Hematopoietic multipotent progenitor cell (in vitro differentiated cells): ENCODE data around the gene PAX7. TPM values are rescaled to one million over a fixed set of nuclear protein-coding genes. Genes with fewer than 3 reads are reported as not detected.
"Not testable (repeated sequence)": the region's sequence is repeated elsewhere in the genome, so short reads cannot be mapped to it uniquely, and the experiment has no call there.

Experiments used
- DNase-seq, 3 donors: peaks; one replicate each; pipeline ENCODE4 v3.0.0-alpha.2; 2011 to 2015; ENCODE audit warnings: low read depth in 2 of 3, low spot score in 2 of 3
- total RNA-seq: library from RNA; depleted of rRNA; stranded (reverse); fragments of >200 nt; gene quantifications from one replicate; pipeline ENCODE4 v1.2.3, GENCODE V29; 2012

Gene PAX7
- total RNA-seq = under 0.01 TPM

DNA sequence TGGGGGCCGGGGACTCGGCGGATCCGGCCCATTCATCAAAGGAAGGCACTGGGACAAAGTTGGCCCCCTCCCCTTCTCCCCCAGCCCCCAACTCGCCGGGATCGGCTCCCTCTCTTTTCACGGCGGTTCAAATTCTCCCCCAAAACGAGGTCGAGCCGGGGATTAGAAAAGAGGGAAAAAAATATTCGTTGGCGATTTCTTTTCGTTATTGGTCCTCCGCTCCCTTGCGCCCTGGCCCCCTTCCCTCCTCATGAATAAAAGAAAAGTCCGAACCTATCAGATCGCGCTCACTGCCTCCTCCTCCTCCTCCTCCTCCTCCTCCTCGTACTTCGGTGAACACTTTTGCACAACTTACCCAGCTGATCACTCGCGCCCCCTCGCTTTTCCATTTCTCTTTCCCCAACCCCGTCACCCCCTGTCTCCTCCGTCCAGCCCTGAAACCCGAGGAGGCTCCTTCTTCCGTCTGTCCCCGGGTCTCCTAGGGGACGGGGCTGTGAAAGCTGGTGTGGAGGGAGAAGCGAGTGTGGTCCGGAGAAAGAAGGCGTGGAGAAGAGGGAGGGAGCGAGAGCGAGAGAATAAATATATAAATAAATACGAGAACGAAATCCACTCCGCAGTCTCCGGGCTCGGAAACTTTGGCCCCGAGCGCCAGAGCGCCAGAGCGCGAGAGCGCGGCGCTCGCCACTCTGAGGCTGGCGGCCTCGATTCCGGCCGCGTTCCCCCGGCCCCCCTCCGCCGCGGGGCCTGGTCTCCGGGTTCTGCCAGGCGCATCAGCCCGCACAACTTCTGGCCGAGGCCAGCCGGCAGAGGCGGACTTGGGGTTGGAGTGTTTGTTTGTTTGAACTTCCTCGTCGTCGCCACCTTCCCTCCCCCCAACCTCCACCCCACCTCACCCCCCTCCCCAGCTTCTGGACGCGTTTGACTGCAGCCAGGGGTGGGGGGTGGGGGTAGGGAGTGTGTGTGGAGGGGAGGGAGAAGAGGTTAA is at the start of gene PAX7:
Gene PAX7 (plus strand): TSS at position 336 of the 985 bp plus-strand sequence. CDS start 758 bp downstream, outside the sequence.
- DNase-seq = no peak

DNA sequence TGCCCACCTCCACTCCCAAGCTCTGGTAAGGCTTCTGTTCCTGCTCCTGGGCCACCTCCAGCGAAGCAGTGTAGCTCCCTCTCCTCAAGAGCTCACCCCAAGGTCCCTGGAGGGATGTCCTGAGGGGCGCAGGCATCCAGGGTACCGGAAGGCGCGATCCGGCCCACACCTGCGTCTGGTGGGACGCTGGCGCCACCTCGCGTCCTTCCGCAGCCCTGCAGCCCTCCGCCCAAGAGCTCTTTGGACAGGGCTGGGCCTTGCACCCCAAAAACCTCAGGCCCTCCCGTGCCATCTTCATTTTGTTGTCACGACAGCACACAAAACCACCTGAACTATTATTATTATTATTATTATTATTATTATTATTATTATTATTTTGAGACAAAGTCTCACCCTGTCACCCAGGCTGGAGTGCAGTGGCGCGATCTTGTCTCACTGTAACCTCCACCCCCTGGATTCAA is 49.2 kb upstream of the PAX7 start:
- DNase-seq = peak in 1 of 3 donors; percentile 28

DNA sequence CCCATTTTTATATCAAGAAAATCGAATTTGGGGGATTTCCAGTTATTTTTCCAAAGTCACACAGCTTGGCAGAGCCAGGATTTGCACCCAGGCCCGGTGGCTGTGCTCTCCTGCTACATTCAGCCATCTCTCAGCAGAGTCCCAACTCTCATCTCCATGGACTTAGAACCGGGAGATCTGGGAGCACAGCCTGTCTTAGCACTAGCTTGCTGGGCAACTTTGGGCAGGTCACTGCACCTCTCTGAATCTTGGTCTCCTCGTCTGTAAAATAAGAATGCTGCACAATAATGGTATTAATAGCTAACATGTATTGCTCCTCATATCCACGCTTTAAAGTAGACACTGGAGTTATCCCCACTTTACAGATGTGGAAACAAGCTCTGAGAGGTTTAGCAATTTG is 47.8 kb upstream of the PAX7 start:
- DNase-seq = no peak

DNA sequence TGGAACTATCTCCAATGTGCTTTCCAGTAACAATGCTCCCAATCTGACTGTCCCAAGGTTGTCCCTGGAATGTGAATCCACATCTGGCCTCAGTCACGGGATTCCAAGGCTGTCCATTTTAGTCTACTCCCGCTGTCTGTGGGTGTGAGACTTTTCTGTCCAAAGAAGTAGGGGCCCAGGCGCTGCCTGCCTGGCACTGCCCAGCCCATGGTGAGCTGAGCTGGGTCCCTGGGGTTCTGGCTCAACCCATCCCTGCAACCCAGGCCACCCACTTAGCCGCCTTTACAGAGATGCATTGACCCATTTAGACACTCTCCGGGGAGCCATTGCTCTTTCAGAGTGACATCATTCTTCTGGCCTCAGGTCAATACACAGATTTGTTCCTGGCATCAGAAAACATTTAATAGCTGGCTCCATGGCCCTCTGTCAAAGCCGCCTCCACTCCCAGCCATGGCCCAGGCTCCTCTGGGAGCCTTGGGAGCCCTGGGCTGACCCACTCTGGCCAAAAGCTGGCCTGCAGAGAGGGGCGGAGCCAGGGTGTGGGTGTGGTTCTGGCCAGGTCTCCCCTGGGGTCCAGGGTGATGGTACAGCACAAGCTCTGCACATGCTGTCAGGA is 47.2 kb upstream of the PAX7 start:
- DNase-seq = no peak

DNA sequence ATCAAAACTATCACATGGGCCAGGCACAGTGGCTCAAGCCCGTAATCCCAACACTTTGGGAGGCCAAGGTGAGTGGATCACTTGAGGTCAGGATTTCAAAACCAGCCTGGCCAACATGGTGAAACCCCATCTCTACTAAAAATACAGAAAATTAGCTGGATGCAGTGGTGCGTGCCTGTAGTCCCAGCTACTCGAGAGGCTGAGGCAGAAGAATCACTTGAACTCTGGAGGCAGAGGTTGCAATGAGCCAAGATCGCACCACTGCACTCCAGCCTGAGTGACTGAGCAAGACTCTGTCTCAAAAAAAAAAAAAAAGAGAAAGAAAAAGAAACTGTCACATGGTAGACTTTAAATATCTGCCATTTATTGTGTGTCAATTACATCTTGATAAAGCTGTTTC is 44.6 kb upstream of the PAX7 start:
- DNase-seq = not testable (repeated sequence)

DNA sequence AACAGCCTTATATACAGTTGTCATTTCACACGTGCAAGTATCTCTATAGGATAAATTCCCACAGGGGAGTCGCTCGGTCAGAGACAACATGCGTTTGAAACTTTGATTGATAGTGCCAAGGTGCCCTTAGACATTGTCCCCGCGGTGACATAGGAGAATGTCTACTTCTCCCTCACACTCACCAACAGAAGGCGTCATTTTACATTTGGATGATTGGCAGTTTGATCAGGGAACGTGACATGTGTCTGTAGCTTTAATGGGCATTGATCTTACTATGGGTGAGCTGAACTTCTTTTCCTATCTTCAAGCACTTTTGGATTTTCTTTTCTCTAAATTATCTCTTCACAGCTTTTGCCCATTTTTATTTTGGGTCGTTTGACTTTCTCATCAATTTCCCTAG is 42.6 kb upstream of the PAX7 start:
- no peak for DNase-seq

DNA sequence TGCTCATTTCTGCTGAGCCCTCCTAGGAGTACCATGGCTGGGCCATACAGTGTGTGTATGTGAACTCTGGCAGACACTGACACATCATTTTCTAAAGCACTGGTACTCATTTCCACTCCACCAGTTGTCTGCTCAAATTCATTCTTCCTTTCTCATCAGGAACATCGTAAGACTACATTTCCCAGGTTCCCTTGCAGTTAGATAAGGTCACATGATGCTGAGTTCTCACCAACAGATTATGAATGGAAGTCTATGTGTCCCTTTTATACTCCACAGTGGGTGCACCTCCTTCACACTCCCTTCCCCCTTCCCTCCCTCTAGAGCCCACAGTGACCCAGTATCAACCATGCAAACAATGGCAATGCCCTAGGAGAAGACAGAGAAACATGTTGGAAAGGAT is 38.3 kb upstream of the PAX7 start:
- DNase-seq = no peak

DNA sequence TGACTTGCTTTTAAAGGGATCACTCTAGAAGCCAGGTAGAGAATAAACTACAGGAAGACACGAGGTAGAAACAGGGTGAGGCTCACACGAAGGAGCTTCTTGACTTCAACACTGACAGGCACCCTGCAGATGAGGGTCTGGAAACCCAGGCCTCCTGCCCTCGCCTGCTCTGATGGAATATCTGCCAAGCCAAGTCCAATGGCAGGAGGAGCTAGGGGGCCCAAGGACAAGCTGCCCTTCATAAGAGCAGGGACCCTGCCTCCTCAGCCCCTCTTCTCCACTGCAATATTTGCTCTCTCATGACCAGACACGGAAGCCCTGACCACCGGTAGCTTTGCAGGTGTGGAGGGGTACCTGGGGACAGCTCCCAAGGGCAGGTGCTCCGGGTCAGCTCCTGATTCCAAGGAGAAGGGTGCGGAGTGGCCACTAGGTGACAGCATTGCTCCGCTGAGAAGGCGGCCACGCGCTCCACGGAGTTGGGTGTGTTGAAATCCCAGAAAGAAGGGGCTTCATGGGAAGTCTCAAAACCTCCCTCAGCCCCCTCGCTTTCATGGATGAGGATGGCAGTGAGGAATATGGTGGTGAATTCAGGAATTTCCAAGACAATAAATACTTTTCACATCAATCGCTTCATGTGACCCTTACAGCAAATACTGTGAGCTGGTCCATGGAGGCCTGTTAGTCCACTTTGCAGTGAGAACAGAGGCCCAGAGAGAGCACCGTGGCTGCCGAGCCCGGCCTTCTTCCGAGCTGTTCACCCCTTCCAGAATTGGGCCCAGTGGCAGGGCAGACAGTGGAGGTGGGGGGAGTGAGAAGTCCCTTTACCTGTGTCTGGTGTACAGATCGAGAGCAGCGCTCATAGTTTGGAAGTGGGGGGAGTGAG is 33.2 kb upstream of the PAX7 start:
- DNase-seq = peak; percentile 23 to 43 (median 31)

DNA sequence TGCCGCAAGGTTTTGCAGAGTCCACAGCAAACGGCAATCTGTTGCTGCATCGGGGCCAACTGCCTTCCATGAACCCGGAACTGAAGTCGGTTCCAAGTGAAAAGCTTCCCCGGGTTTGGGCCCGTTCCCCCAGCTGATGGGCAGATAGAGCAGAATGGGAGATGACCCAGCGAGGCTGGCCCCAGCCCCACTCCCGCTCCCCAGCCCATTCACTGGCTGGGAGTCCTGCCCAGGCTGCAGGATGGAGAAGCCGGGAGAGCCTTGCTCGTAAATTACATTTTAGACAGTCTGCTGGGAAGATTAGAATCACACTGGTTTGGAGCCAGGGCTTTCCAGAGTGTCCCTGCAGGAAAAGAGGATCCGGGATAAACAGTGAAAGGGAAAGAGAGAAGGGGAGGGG is 31.6 kb upstream of the PAX7 start:
- DNase-seq = no peak

DNA sequence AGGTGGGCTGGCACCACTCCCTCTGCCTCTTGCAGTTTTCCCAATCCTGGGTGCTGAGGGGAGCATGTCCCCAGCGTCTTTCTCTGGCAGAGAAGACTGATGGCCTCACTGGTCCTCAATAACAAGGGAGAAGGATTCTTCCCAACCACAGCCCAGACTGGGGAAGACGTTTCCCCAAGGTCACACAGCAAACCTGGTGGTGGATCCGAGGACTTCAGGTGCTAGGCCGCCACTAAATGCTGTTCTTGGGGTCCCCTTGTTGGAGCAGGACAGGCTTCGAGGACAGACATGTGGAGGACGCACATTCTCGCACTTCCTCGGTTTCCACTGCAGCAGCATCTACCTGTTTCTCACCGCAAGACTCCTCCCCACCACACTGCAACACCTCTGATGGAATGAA is 30.9 kb upstream of the PAX7 start:
- no peak for DNase-seq

DNA sequence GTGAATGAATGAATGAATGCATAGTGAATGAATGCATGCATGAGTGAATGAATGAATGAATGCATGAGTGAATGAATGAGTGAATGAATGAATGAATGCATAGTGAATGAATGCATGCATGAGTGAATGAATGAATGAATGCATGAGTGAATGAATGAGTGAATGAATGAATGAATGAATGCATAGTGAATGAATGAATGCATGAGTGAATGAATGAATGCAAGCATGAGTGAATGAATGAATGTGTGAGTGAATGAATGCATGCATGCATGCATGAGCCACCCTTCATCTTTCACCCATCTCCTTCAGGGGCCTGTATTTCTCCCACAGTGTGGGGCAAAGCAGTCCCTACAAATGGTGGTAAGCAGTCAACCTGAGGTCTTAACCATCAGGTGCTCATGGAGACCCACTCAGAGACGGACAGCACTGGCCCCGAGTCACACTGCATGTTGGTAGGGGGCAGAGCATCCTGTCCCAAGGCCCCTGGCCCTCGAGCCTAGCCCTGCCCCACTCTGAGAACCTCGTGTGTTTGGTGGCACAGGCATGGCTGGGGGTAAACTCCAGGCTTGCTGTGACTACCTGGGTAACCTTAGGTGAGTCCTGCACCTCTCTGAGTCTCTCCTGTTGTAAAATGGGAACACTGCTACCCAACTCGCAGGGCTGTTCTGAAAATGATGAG is 28.0 kb upstream of the PAX7 start:
- no peak for DNase-seq

DNA sequence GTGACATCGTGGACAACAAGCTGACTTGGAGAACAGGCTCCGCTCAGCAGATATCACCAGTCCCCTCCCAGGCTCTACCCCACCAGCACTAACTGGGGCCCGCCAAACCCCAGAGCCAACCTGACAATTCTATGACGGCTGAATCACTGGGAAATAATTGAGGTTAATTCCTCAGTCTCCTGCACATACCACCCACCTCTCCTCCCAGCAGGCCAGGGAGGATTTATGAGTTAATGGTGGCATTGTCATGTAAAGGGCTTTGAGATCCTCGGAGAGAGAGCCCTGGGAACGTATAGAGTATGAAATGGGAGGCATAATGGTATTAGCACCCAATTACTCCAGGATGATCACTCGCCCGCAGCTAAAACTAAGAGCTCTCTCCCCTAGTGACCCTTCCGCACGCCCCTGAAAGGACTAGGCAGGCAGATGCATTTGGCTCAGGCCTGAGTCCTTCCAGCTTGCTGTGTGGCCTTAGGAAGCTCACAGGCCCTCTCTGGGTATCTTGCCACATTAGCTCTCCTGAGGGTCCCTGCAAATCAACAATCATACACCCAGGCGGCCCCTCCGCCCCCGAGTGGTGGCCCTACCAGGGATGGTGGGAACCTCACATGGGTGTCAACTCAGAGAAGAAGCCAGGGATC is 27.3 kb upstream of the PAX7 start:
- no peak for DNase-seq

DNA sequence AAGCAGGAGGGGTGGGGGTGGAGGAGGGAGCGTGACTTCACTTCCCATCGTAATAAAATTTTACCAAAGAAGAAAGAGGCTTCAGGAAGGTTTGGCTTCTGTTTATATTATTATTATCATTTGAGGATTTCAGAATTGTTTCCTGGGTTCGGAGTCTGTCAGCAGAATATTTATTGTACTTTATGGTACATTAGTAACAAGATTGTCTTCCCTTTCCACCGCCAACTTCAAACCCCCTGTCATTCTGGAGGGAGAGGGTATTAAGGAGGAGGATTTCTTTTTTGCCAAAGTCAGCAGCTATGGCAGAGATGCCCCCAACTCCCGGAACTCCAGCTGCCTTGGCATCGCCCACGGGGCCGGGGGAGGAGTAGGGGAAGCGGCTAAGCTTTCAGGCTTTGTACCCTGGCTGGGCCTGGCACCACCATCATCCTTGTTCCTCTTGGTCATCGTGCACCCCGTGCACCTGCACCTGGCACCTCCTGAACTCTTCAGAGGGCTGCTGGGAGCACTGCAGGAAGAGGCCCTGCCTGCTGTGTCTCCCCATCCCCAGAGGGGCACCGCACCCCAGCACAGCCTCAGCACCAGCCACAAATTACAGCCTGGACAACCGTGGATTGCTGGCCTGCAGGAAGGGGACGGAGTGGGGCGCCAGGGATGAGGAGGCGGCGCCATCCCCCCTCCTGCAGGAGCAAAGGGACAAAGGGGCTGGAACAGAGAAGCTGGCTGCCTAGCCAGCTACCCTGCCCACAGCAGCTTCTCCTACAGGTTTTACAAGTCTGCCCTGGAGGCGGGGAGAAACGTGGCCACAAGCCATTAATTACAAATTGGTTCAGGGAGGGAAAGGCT is 24.0 kb upstream of the PAX7 start:
- no peak for DNase-seq

DNA sequence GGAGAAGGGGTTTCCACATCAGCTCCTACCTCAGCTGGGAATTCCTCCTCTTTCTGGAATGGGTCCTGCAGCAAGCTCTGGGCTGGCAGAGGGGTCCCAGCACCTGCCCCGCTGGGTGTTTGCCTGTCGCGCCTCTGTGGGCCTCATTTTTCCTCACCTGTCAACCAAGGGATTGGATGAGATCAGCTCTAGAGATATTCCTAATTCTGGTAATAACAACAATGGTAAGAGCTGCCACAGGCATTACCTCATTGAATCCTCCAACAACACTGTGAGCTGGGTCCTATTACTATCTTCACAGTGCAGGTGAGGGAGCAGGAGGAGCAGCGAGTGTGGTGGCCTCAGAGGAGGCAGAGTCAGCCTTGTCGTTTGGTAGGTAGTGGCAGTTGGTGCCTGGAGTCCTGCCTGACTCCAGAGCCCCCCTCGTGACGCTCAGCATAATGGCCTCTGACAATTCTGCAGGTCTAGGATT is 23.3 kb upstream of the PAX7 start:
- DNase-seq = no peak

DNA sequence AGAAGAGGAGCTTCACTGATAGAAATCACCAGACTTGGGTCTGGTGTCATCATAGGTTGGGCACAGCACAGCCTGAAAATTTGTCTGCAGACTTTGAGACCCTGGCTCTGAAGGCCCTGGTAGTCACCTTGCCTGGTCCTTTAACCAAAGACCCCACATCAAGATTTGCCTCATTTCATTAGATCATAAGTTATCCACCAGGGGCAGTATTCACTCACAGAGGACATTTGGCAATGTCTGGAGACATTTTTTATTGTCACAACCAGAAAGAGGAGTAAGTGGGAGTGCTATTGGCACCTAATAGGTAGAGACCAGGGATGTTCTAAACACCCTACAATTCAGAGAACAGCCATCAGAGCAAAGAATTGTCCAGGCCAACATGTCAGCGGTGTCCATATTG is 22.1 kb upstream of the PAX7 start:
- no peak for DNase-seq

DNA sequence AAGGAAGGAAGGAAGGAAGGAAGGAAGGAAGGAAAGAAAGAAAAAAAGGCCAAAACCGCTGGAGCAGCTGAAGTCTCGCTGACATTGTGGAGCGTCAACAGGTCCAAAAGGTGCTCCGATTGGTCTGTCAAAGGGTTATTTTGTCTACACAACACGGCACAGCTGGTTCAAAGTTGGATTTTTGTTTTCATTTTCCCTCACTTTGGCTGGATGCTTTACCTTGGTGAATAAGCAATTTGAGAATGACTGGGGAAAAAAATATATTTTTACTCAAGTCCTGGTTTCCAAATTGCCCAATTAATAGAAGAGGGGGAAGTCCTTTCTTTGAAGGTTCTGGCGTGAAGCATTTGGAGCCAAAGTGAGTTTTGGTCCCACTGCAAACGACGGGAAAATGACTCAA is 19.3 kb upstream of the PAX7 start:
- no peak for DNase-seq

DNA sequence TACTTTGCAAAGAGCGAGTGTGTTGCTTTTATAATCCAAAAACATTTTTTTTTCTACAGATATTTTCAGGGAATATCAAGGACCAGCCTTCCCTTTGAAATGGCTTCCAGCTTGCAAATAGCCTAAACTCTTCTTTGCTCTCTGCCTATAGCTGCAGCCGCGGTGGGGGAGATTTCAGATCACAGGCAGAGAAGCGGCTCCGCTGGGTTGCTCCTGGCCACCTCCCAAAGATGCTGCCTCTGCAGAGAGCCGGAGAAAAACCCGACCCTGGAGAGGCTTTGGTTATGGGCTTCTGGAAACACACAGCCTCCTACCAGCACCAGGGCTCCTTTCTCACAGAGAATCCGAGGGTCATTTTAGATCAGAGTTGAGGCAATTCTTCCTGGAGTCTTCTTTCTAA is 18.6 kb upstream of the PAX7 start:
- no peak for DNase-seq

DNA sequence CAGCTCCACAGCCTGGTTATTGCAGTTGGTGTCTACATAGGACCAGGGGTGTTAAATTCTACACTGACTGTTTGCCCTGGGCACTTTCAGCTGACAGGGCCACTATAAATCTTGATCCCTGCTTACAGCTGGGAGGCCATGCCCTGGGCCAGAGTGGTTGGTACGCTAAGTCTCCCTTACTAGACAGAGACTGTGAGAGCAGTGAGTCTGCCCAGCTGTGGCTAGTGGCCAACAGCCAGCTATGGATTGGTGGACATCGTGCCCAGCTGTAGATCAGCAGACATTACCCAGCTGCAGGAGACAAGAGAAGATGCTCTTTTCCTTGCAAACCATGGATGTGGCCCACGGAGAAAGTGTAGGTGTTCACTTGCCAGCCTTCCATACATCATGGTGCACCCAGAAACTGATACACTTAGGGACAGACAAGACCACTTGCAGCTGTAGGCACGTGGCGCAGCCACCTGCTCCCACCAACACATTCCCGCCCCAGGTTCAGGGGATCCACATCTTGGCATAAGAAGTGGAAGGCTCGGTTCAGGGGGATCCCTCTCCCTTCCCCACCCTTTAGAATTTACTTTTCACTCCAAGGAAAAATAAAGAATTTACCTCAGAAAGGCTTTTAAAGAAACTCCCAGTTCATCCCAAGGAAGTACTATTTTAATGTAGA is 16.4 kb upstream of the PAX7 start:
- no peak for DNase-seq
